Stimulated activated CD8-positive, alpha-beta memory T cell treated with anti-CD3 and anti-CD28 coated beads, Interleukin-7, amount 100 ng/mL, for 48 hours (primary cell): ENCODE data around the gene IL20.
"Not testable (repeated sequence)": the region's sequence is repeated elsewhere in the genome, so short reads cannot be mapped to it uniquely, and the experiment has no call there.

ENCODE experiments used
- DNase-seq, 2 donors: peaks; one replicate each; pipeline ENCODE4 v3.0.0-alpha.2; 2020; ENCODE audit warnings: low read depth in 1 of 2; ENCODE audit errors: extremely low read depth in 1 of 2

Gene IL20

GRCh38 chr1:206842854-206843253 lies 22.6 kb upstream of the IL20 start:
- DNase-seq, result no peak

GRCh38 chr1:206843626-206844025 lies 21.8 kb upstream of the IL20 start:
- no peak for DNase-seq

DNA sequence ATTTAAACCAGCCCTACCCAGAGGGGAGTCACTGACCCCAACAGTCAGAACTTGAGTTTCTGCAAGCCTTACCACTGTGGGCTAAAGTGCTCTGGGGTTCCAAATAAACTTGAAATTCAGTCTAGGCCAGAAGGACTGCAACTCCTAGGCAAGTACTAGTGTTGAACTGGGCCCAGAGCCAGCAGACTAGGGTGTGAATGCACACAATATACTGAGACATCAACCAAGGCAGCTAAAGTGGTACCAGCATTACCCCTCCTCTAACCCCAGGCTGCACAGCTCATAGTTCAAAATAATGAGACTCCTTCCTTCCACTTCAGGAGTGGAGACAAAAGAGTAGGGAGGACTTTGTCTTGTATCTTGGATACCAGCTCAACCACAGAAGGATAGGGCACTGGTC lies 18.9 kb upstream of the IL20 start:
- no peak for DNase-seq

GRCh38 chr1:206847337-206847834 lies 18.0 kb upstream of the IL20 start:
- DNase-seq, result no peak

DNA sequence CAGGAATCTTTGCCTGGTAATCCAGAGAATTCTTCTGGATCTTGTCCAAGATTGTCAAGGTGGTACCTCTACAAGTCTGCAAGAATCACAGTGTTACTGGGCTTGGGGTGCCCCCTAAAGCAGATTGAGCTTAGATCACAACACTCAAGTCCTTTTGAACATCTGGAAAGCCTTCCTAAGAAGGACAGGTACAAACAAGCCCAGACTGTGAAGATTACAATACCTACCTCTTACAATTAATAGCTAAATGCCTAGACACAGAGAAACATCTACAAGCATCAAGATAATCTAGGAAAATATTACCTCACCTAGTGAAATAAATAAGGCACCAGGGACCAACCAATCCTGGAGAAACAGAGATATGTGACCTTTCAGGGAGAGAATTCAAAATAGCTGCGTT lies 17.5 kb upstream of the IL20 start:
- DNase-seq, result no peak

DNA sequence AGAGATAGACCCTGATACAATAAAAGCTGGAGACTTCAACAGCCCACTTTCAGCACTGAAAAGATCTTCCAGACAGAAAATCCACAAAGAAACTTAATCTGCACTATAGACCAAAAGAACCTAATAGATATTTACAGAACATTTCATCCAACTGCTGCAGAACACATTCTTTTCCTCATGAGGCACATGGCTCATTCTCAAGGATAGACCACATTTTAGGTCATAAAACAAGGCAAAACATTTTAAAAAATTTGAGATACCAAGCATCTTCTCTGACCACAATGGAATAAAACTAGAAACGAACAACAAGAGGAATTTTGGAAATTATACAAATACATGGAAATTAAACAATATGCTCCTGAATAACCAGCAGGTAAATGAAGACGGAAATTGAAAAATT lies 15.0 kb upstream of the IL20 start:
- no peak for DNase-seq

DNA sequence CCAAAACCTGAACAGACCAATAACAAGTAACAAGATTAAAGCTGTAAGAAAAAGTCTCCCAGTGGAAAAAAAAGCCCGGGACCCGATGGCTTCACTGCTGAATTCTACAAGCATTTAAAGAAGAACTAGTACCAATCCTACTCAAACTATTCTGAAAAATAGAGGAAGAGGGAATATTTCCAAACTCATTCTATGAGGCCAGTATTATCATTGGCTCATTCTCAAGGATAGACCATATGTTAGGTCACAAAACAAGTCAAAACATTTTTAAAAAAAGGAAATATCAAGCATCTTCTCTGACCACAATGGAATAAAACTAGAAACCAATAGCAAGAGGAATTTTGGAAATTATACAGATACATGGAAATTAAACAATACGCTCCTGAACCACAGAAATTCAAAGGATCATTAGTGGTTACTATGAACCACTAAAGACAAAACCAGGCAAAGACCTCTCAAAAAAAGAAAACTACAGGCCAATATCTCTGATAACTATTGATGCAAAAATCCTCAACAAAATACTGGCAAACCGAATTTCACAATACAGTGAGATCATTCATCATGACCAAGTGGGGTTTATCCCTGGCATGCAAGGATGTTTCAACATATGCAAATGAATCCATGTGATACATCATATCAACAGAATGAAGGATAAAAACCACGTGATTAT lies 13.9 kb upstream of the IL20 start:
- no peak for DNase-seq

- not testable (repeated sequence) for DNase-seq
Observed at GRCh38 chr1:206852662-206853061, 12.8 kb upstream of the IL20 start.

DNA sequence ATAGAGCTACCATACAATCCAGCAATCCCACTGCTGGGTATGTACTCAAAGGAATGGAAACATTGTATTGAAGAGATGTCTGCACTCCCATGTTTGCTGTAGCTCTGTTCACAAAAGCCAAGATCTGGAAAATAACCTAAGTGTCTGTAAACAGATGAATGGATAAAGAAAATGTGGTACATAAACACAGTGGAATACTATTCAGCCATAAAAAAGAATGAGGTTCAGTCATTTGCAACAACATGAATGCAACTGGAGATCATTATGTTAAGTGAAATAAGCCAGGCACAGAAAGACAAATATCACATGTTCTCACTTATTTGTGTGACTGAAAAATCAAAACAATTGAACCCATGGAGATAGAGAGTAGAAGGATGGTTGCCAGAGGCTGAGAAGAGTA lies 11.7 kb upstream of the IL20 start:
- not testable (repeated sequence) for DNase-seq

DNA sequence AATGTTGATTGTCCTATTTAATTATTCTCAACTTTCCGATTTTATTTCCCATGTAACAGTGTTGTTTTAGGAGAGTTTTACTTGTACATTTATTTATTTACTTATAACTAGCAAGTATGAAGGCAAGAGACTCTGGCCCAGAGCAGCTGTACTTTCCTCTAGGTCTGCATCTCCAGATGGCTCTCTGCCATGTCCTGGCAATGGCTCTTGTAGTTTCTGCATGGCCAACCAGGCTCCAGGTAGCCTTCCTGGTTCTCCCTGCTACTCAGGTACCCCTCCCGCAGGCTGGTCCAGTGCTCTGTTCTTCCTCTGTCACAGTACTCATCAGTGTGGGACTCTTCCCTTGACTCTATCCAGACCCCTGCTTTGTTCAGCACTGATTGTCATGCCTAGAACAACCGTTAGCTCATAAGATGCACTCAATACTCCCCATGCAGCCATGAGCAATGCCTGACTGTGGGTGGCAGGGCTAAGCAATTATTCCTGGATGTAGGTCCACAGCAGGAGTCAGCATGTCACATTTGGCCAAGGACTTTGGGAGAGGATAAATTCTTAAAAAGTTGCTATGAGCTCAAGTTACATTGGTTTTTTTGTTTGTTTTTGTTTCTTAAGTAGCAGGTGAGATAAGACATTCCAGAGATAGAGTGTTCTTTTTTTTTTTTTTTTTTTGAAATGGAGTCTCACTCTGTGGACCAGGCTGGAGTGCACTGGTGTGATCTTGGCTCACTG lies 10.9 kb upstream of the IL20 start:
- no peak for DNase-seq

GRCh38 chr1:206855859-206856258 lies 9.6 kb upstream of the IL20 start:
- DNase-seq, result no peak

GRCh38 chr1:206856674-206857464 lies 8.6 kb upstream of the IL20 start:
- DNase-seq, result no peak

- no peak for DNase-seq
Observed at GRCh38 chr1:206859082-206859521, 6.3 kb upstream of the IL20 start.

GRCh38 chr1:206860165-206860564 lies 5.3 kb upstream of the IL20 start:
- no peak for DNase-seq

DNA sequence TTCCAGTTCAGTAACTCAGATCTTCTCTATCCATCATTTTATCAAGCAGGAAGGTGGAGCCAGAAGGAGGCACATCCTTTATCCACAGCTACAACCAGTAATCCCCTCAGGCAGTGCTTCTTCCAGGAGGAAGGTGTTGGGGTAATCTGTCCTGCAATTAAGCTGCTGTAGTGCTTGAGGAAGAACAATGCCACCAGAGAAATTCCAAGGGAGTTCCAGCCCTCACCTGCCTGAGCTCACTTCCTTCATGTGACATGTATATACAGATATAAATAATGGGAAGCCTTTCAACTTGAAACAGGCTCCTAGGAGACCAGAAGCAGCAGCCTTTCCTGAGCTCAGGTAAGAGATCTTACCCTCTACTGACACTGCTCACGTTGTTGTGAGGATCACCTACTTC lies 2.2 kb upstream of the IL20 start:
- DNase-seq, result no peak

- DNase-seq, result no peak
Observed at GRCh38 chr1:206866062-206866461, 639 bp downstream of the IL20 start.

DNA sequence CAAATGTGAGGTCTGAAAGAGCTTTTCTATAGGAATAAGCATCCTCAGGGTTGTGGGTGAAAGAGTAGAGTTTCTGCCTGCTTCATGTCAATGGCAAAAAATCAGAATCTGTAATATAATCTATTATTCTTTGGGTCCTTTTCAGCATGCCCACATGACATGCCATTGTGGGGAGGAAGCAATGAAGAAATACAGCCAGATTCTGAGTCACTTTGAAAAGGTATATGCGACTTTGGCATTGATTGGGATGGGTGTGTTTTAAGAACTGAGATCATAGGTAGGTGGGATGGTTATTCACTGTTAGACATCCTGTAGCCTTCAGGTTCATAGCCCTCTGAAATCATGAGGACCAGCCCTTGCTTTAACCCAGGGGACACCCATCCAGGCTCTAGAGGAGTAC lies 1.8 kb downstream of the IL20 start:
- no peak for DNase-seq

GRCh38 chr1:206867716-206868115 lies 2.3 kb downstream of the IL20 start:
- no peak for DNase-seq

- DNase-seq, result no peak
Observed at GRCh38 chr1:206868264-206868663, 2.8 kb downstream of the IL20 start.

DNA sequence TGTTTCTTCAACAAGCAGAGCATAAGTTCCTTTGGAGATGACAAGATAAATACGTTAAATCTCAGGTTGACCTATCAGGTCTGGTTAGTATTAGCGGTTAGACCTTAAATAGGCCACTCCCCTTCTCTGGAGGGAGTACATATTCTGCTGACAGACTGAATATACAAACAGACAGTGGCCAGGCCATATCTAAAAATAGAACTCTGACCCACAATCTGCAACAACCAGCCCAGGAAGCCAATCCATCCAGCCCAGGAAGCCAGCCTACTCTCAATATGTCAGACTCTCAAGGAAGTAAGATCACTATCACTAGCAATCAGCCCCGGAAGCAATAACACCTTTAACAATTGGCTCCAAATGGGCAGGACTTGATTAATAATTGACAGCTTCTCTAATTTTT lies 6.7 kb downstream of the IL20 start:
- no peak for DNase-seq

DNA sequence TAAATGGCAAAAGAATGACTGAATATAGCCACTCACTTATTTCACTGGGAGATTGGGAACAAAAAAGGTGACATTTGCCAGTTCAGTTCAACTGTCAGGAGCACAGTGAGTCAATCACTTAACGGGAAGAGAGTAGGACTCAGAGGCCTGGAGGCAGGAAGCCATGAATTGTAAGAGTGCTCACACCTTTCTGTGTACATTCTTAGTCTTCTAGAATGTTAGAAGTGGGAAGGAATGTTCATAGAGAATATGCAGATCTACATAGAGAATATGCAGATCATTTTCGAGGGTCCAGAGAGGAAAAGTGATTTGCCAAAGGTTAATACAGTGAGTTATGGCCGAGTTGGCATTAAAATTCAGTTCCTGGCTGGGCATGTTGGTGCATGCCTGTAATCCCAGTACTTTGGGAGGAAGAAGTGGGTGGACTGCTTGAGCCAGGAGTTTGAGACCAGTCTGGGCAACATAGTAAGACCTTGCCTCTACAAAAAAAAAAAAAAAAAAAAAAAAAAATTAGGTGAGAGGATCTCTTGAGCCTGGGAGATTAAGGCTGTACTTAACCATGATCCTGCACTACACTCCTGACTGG lies 8.3 kb downstream of the IL20 start:
- DNase-seq, result no peak
